Activated T-helper 1 cell treated with anti-CD3 and anti-CD28 coated beads, Interleukin-12 subunit alpha, Interleukin-12 subunit beta, Interleukin-2, Interleukin-4 antibody, amounts not matched to agents 30 ng/mL and 10 ng/mL and 1 ng/mL, durations not matched to agents 14 hours and 24 hours and 36 hours (primary cell): Measurements from ENCODE around the gene GSTM1. TPM values are rescaled to one million over a fixed set of nuclear protein-coding genes. Genes with fewer than 3 reads are reported as not detected.

Experiments used
- DNase-seq: peaks from one replicate; pipeline ENCODE4 v3.0.0; 2021; ENCODE audit warnings: low spot score
- H3K27ac Mint-ChIP-seq: one replicate; pipeline ENCODE4 v1.8.0; 2021; ENCODE audit warnings: mild to moderate bottlenecking, mixed read lengths
- H3K27me3 Mint-ChIP-seq: one replicate; pipeline ENCODE4 v1.8.0; 2022; ENCODE audit warnings: mild to moderate bottlenecking, moderate library complexity, mixed read lengths; ENCODE audit not compliant: insufficient read depth
- H3K36me3 Mint-ChIP-seq: one replicate; pipeline ENCODE4 v1.8.0; 2021; ENCODE audit warnings: low read depth, mixed read lengths
- H3K4me1 Mint-ChIP-seq: one replicate; pipeline ENCODE4 v1.8.0; 2021; ENCODE audit warnings: low read depth, mixed read lengths
- H3K4me3 Mint-ChIP-seq: one replicate; pipeline ENCODE4 v1.8.0; 2021; ENCODE audit warnings: mild to moderate bottlenecking, moderate library complexity, mixed read lengths
- H3K9me3 Mint-ChIP-seq: one replicate; pipeline ENCODE4 v1.8.0; 2021; ENCODE audit warnings: mixed read lengths
- intact Hi-C: fragments of 100-400 bp; cut with micrococcal nuclease; formaldehyde crosslinking; loops from one replicate; pipeline ENCODE4 v1.15.1; 2024
- total RNA-seq: library from RNA; stranded (reverse); gene quantifications from 2 replicates; pipeline ENCODE4 v1.2.3, GENCODE V29; 2022

GSTM1 gene
- total RNA-seq, 1 donor from 2014 or later = 86.4 TPM

- H3K4me1 Mint-ChIP-seq = no peaks in the 10 kb centered on the region
- intact Hi-C loops = no loop called here
- no peak for DNase-seq
- no peaks in the 10 kb centered on the region for H3K36me3 Mint-ChIP-seq
- no peak overlapping the region for H3K27ac Mint-ChIP-seq
- no peaks in the 10 kb centered on the region for H3K27me3 Mint-ChIP-seq
- H3K4me3 Mint-ChIP-seq = no peak overlapping the region
- peaks cover 15% of the 10 kb centered on the region for H3K9me3 Mint-ChIP-seq
These were observed 24.8 kb downstream of the GSTM1 start for GRCh38 chr1:109712321-109712864.

DNA sequence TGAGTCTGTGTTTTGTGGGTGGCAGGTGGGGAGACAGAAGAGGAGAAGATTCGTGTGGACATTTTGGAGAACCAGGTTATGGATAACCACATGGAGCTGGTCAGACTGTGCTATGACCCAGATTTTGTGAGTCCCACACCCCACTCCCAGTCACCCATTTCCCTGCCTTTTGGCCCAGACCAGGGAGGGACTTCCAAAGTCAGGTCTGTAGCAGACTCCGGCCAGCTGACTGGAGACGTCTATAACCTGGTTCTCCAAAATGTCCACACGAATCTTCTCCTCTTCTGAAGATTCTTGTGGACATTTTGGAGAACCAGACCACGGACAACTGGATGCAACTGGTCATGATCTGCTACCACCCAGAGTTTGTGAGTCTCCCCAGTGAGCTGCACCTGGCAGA is 26.0 kb downstream of the GSTM1 start:
- Mint-ChIP-seq H3K4me3 (no peak overlapping the region), H3K27ac (no peak overlapping the region), H3K4me1 (no peaks in the 10 kb centered on the region), H3K36me3 (no peaks in the 10 kb centered on the region), H3K9me3 (peaks cover 8% of the 10 kb centered on the region), H3K27me3 (no peaks in the 10 kb centered on the region)
- intact Hi-C loops = no loop called here
- DNase-seq = no peak

DNA sequence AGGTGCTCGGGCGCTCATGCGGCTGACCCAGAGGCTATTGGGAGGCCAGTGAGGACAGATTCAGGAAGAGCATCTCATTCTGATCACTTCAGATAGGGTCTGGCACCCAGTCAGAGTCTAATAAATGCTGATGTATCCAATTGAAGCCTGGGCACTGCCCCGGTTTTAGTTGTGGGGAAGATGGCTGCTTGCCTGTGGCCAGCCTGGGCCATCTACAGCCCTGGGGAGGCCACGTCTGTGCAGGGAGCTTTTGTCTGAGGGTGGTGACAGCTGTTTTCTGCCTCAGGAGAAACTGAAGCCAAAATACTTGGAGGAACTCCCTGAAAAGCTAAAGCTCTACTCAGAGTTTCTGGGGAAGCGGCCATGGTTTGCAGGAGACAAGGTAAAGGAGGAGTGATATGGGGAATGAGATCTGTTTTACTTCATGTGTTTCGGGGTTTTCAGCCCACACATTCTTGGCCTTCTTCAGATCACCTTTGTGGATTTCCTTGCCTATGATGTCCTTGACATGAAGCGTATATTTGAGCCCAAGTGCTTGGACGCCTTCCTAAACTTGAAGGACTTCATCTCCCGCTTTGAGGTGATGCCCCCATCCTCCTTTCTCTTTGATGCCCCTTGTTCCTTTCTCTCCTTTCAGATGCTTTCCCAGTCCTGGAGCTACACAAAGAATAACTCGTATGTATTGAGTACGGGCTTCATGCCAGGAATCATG is 27.2 kb downstream of the GSTM1 start:
- no peak overlapping the region for H3K4me3 Mint-ChIP-seq
- intact Hi-C loops = no loop called here

DNA sequence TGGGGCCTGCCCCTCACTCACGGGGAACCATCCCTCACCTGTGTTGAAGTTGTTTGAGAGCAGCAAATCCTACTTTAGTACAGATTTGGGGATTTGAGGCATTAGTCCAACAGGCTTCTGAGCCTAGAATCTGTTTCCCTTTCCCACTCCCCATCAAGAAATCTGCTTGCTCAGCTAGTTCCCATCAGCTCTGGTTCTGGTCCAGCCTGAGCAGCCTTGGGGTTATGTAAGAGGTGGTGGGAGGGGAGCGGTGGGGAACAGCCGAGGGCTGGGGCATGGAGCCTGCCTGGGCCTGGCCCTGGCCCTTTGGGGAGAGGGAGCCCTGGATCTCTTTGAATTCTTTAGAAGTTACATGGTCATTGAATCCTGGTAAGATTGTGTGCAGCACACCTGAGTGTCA is 28.5 kb downstream of the GSTM1 start:
- Mint-ChIP-seq H3K4me3 (no peak overlapping the region), H3K36me3 (no peaks in the 10 kb centered on the region), H3K9me3 (no peaks in the 10 kb centered on the region), H3K4me1 (no peaks in the 10 kb centered on the region), H3K27ac (no peak overlapping the region), H3K27me3 (no peaks in the 10 kb centered on the region)
- DNase-seq = no peak
- intact Hi-C loops = no loop called here

More for the DNA sequence above, 27.2 kb downstream of the GSTM1 start:
- no peaks in the 10 kb centered on the region for H3K27me3 Mint-ChIP-seq
- no peaks in the 10 kb centered on the region for H3K4me1 Mint-ChIP-seq
- no peaks in the 10 kb centered on the region for H3K36me3 Mint-ChIP-seq
- H3K27ac Mint-ChIP-seq = no peak overlapping the region
- DNase-seq = no peak
- no peaks in the 10 kb centered on the region for H3K9me3 Mint-ChIP-seq

DNA sequence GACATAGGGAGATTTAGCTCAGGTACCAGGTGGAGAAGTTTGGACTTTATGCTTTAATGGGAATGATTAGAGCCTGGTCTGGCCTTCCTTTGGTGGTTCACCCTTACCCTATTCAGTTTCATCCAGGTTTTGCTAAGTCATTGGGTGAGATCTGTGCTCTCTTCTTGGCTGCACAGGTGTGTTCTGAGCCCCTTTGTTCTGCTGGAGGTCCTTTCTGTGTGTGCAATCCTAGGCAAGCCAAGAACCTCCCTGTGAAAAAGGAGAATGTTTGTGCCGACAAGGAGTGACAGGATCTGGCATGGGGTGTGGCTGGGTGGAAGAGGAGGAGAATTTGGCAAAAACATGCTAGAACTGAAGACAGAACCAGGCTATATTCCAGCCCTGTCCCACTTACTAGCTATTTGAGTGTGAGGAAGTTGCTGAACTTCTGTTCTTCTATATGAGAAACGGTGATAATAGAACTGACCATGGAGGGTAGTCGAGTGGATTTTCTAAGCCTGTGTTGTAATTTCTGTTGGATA is 29.0 kb downstream of the GSTM1 start:
- Mint-ChIP-seq H3K9me3 (no peaks in the 10 kb centered on the region), H3K4me3 (no peak overlapping the region)

GRCh38 chr1:109717729-109718128 is 30.1 kb downstream of the GSTM1 start:
- DNase-seq = no peak
- no peaks in the 10 kb centered on the region for H3K36me3 Mint-ChIP-seq
- H3K27me3 Mint-ChIP-seq = no peaks in the 10 kb centered on the region
- intact Hi-C loops = no loop called here
- no peak overlapping the region for H3K27ac Mint-ChIP-seq
- H3K4me3 Mint-ChIP-seq = no peak overlapping the region
- no peaks in the 10 kb centered on the region for H3K9me3 Mint-ChIP-seq
- H3K4me1 Mint-ChIP-seq = no peaks in the 10 kb centered on the region

More for the DNA sequence above, 29.0 kb downstream of the GSTM1 start:
- Mint-ChIP-seq H3K36me3 (no peaks in the 10 kb centered on the region), H3K27me3 (no peaks in the 10 kb centered on the region), H3K27ac (no peak overlapping the region), H3K4me1 (no peaks in the 10 kb centered on the region)
- intact Hi-C loops = no loop called here
- no peak for DNase-seq

GRCh38 chr1:109718495-109718894 is 30.9 kb downstream of the GSTM1 start:
- Mint-ChIP-seq H3K4me1 (no peaks in the 10 kb centered on the region), H3K27ac (no peak overlapping the region), H3K4me3 (no peak overlapping the region), H3K36me3 (no peaks in the 10 kb centered on the region), H3K9me3 (no peaks in the 10 kb centered on the region), H3K27me3 (no peaks in the 10 kb centered on the region)
- intact Hi-C loops = no loop called here
- no peak for DNase-seq

GRCh38 chr1:109719337-109719837 is 31.8 kb downstream of the GSTM1 start:
- Mint-ChIP-seq H3K4me1 (no peaks in the 10 kb centered on the region), H3K9me3 (no peaks in the 10 kb centered on the region), H3K4me3 (no peak overlapping the region), H3K27me3 (no peaks in the 10 kb centered on the region), H3K27ac (no peak overlapping the region), H3K36me3 (no peaks in the 10 kb centered on the region)
- intact Hi-C loops = no loop called here
- no peak for DNase-seq

- no peaks in the 10 kb centered on the region for H3K9me3 Mint-ChIP-seq
- H3K27me3 Mint-ChIP-seq = peaks cover 2% of the 10 kb centered on the region
- H3K36me3 Mint-ChIP-seq = no peaks in the 10 kb centered on the region
- H3K4me1 Mint-ChIP-seq = no peaks in the 10 kb centered on the region
- intact Hi-C loops = no loop called here
- no peak overlapping the region for H3K4me3 Mint-ChIP-seq
- H3K27ac Mint-ChIP-seq = no peak overlapping the region
- DNase-seq = no peak
These were observed 33.4 kb downstream of the GSTM1 start for GRCh38 chr1:109721042-109721441.

GRCh38 chr1:109721971-109722370 is 34.4 kb downstream of the GSTM1 start:
- Mint-ChIP-seq H3K4me1 (no peaks in the 10 kb centered on the region), H3K36me3 (no peaks in the 10 kb centered on the region), H3K27ac (no peak overlapping the region), H3K9me3 (no peaks in the 10 kb centered on the region), H3K4me3 (no peak overlapping the region), H3K27me3 (peaks cover 2% of the 10 kb centered on the region)
- DNase-seq = no peak
- intact Hi-C loops = no loop called here

DNA sequence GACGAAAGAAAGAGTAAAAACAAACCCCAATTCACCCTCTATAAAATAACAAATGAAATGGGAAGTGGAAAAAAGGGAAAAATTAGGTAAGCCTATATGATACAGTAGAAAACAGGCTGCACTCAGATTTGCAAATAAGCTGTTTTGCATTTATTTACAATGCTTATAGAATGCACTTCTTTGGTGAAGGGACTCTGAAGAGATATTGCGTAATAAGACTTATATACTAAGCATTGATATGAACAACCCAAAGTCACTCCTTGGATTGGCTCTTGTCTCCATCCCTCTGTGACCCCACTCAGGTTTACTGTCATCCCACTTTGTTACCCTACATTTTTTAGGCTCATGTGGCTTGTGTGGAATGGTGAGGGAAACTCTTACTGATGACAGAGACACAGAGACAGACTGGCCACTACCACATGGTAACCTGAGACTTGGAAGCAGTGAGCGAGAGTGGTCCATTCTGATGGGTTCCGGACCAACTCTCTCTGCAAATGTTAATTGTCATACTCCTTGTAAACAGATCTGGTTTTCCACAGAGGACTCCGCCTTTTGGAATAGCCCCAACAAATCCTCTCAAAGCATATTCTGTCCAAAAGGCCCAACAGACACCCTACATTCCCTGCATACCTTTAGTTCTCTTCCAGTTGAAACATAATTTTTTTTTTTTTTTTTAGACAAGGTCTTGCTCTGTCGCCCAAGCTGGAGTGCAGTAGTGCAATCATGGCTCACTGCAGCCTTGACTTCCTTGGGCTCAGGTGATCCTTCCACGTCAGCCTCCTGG is 35.5 kb downstream of the GSTM1 start:
- no peak for DNase-seq
- Mint-ChIP-seq H3K27me3 (peaks cover 2% of the 10 kb centered on the region), H3K4me1 (no peaks in the 10 kb centered on the region), H3K27ac (no peak overlapping the region), H3K9me3 (no peaks in the 10 kb centered on the region), H3K4me3 (no peak overlapping the region), H3K36me3 (no peaks in the 10 kb centered on the region)
- intact Hi-C loops = no loop called here

- H3K27ac Mint-ChIP-seq = no peak overlapping the region
- no peaks in the 10 kb centered on the region for H3K36me3 Mint-ChIP-seq
- no peaks in the 10 kb centered on the region for H3K9me3 Mint-ChIP-seq
- DNase-seq = no peak
- H3K4me3 Mint-ChIP-seq = no peak overlapping the region
- intact Hi-C loops = no loop called here
- no peaks in the 10 kb centered on the region for H3K4me1 Mint-ChIP-seq
- peaks cover 5% of the 10 kb centered on the region for H3K27me3 Mint-ChIP-seq
These were observed 37.3 kb downstream of the GSTM1 start for GRCh38 chr1:109724933-109725332.

DNA sequence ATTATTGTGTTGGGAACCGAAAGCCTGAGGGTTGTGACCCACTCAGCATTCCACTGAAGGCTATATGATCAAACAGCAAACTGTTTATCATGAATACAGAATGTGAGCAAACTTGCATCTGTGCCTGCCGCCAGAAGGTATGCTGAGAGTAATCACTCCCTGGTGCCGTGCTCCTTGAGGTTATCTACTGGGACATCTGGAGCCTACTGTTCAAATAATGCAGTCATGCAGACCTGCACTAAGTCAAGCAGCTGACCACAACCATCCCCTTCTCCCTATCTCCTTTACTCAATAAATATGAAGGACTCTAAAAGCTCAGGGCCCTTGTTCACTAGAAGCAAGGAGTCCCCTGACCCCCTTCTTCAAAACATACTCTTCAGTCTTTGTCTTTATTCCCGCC is 37.9 kb downstream of the GSTM1 start:
- intact Hi-C loops = no loop called here
- no peak for DNase-seq
- H3K4me3 Mint-ChIP-seq = no peak overlapping the region
- H3K9me3 Mint-ChIP-seq = no peaks in the 10 kb centered on the region
- no peak overlapping the region for H3K27ac Mint-ChIP-seq
- no peaks in the 10 kb centered on the region for H3K4me1 Mint-ChIP-seq
- peaks cover 5% of the 10 kb centered on the region for H3K27me3 Mint-ChIP-seq
- H3K36me3 Mint-ChIP-seq = no peaks in the 10 kb centered on the region
